K562 (cell line): ENCODE measurements around the gene C11orf86. TPM values are rescaled to one million over a fixed set of nuclear protein-coding genes. Genes with fewer than 3 reads are reported as not detected.

Experiments used
- ATAC-seq: fragments of 200-7000 bp; cut with Tn5 transposase; 3 replicates; pipeline ENCODE4 v1.9.1; 2020; ENCODE audit warnings: moderate library complexity
- BruUV-seq: library from RNA; stranded (reverse); fragments of 400-500 nt; replicated peaks from 2 replicates; lab custom pipeline; 2021; lab: Mats Ljungman, UMichigan
- CTCF ChIA-PET: fragments of 300-600 bp; formaldehyde crosslinking; extraction: SDS; loops from one replicate; lab custom pipeline; 2021; ENCODE audit warnings: low intra/inter-chr PET ratio; lab: Yijun Ruan, JAX
- POLR2A ChIA-PET: fragments of 300-600, 350-650 bp; sonication (Branson Sonifier 250); formaldehyde crosslinking; extraction: SDS; loops from one replicate; lab custom pipeline; 2021; ENCODE audit warnings: antibody characterized with exemption, inconsistent platforms; lab: Yijun Ruan, JAX
- DNase-seq, 4 experiments: peaks; one replicate each; pipeline versions ENCODE4 v3.0.0 to v3.0.0-alpha.2; 2011 to 2018; ENCODE audit warnings: low spot score in 3 of 4, mixed read lengths in 3 of 4; ENCODE audit errors: extremely low read depth in 1 of 4
- FAIRE-seq: peaks from 2 replicates; lab custom pipeline; 2011; peaks lifted over from hg19 to GRCh38; lab: Jason Lieb, UNC
- H2AFZ ChIP-seq: 2 replicates; pipeline ENCODE4 v1.6.0; 2011; ENCODE audit warnings: low read depth, low read length, control low read depth, inconsistent platforms
- H3K27ac ChIP-seq: fragments of 200-600 bp; 3 replicates; pipeline ENCODE4 v1.8.0; 2011; ENCODE audit warnings: low read depth, mild to moderate bottlenecking, control low read depth, inconsistent platforms, low read length, moderate library complexity, mixed read lengths; ENCODE audit errors: extremely low read depth
- H3K27me3 ChIP-seq, 2 experiments: fragments of 300-600 bp in 1 of 2; 2 replicates in 1 of 2; 3 replicates in 1 of 2; pipeline versions ENCODE4 v1.6.0 to v1.8.0; 2011; ENCODE audit warnings: inconsistent platforms in 2 of 2, low read length in 2 of 2, mild to moderate bottlenecking in 1 of 2, mixed read lengths in 1 of 2, moderate library complexity in 1 of 2; ENCODE audit not compliant: control insufficient read depth in 2 of 2, insufficient read depth in 2 of 2
- H3K36me3 ChIP-seq: fragments of 300-600 bp; 3 replicates; pipeline ENCODE4 v1.8.0; 2011; ENCODE audit warnings: mild to moderate bottlenecking, low read length, inconsistent platforms; ENCODE audit not compliant: control insufficient read depth, insufficient read depth
- H3K4me1 ChIP-seq, 2 experiments: fragments of 200-600 bp in 1 of 2; replicated peaks in 1 of 2; 2 replicates in 1 of 2; 3 replicates in 1 of 2; pipeline versions ENCODE4 v1.5.1 to v1.8.0; 2011; ENCODE audit warnings: inconsistent platforms in 2 of 2, low read length in 2 of 2, mild to moderate bottlenecking in 1 of 2, mixed read lengths in 1 of 2, moderate library complexity in 1 of 2; ENCODE audit not compliant: control insufficient read depth in 2 of 2, insufficient read depth in 2 of 2
- H3K4me2 ChIP-seq: 2 replicates; pipeline ENCODE4 v1.6.1; 2011; ENCODE audit warnings: low read length, control low read depth, inconsistent platforms, mixed read lengths; ENCODE audit not compliant: insufficient read depth
- H3K4me3 ChIP-seq: fragments of 200-600 bp; sonication (generic), shearing (Covaris generic); 2 replicates; pipeline ENCODE4 v1.5.1; 2016; ENCODE audit warnings: control low read depth, inconsistent platforms
- H3K79me2 ChIP-seq: fragments of 200-600 bp; 3 replicates; pipeline ENCODE4 v1.8.0; 2011; ENCODE audit warnings: low read length, inconsistent platforms; ENCODE audit not compliant: control insufficient read depth, insufficient read depth
- H3K9ac ChIP-seq, 2 experiments: 2 replicates each; pipeline versions ENCODE4 v1.6.0 to v1.6.1; 2011; ENCODE audit warnings: low read depth in 2 of 2, low read length in 2 of 2, control low read depth in 1 of 2, inconsistent platforms in 1 of 2, mild to moderate bottlenecking in 1 of 2, mixed read lengths in 1 of 2; ENCODE audit not compliant: insufficient read depth in 1 of 2
- H3K9me1 ChIP-seq: one replicate; pipeline ENCODE4 v1.6.0; 2011; ENCODE audit warnings: inconsistent platforms, mild to moderate bottlenecking, low read length, moderate library complexity; ENCODE audit not compliant: control insufficient read depth, insufficient read depth
- H3K9me3 ChIP-seq: replicated peaks from 2 replicates; pipeline ENCODE4 v1.5.1; 2011; ENCODE audit warnings: low read depth, low read length, inconsistent platforms; ENCODE audit not compliant: control insufficient read depth, insufficient read depth
- H4K20me1 ChIP-seq: replicated peaks from 2 replicates; pipeline ENCODE4 v1.6.1; 2011; ENCODE audit warnings: low read length, inconsistent platforms, mixed read lengths; ENCODE audit not compliant: control insufficient read depth, insufficient read depth
- ETS1 ChIP-seq: conservative IDR thresholded peaks from 2 replicates; pipeline ENCODE4 v1.6.1; 2011; ENCODE audit warnings: low read depth, mild to moderate bottlenecking, low read length; ENCODE audit not compliant: control insufficient read depth
- KDM1A ChIP-seq, 2 experiments: fragments of 450-650 bp; IDR thresholded peaks; 2 replicates each; pipeline ENCODE4 v1.6.1; 2016; ENCODE audit warnings: mild to moderate bottlenecking in 2 of 2
- YY1 ChIP-seq, 3 experiments: IDR thresholded peaks; 2 replicates each; pipeline ENCODE4 v1.6.1; 2011; ENCODE audit warnings: low read length in 2 of 3, mild to moderate bottlenecking in 2 of 3, moderate library complexity in 2 of 3, borderline replicate concordance in 1 of 3, control low read depth in 1 of 3, low read depth in 1 of 3; ENCODE audit not compliant: insufficient read depth in 3 of 3, insufficient replicate concordance in 2 of 3, control insufficient read depth in 1 of 3, insufficient read length in 1 of 3; ENCODE audit errors: extremely low read depth in 1 of 3
- WGBS: fragments of 100-300 bp; shearing (Covaris generic); methylation state at CpG from one replicate; pipeline ENCODE4 v1.1.6; 2016; ENCODE audit warnings: low coverage, mixed read lengths; ENCODE audit not compliant: insufficient coverage; ENCODE audit errors: missing lambda C conversion rate; 5-methylcytosine and 5-hydroxymethylcytosine counted together
- in situ Hi-C: fragments of 300-500 bp; cut with MboI; formaldehyde crosslinking; loops from 4 replicates; pipeline ENCODE4 v1.15.0; 2018; ENCODE audit warnings: inconsistent platforms, mixed read lengths
- intact Hi-C: fragments of 100-400 bp; cut with micrococcal nuclease; formaldehyde crosslinking; loops from 2 replicates; pipeline ENCODE4 v1.14.2; 2022
- polyA plus RNA-seq, 8 experiments: library from polyadenylated mRNA; depleted of rRNA in 4 of 8; stranded (reverse) in 5 of 8; unstranded in 3 of 8; fragments of >200 nt; fragmentation: Nextera tagmentation in 2 of 8; fragmentation: Illumina TruSeq in 1 of 8; extraction: Ambion mirVana in 2 of 8; extraction: Trizol in 1 of 8; gene quantifications; 2 replicates each; pipeline versions ENCODE4 v1.2.1 to v1.2.3, GENCODE V29; 2011 to 2014; ENCODE audit warnings: inconsistent platforms in 1 of 8, missing spikeins in 1 of 8
- total RNA-seq, 7 experiments: library from RNA; depleted of rRNA in 6 of 7; stranded (reverse); fragments of >200 nt in 6 of 7; fragmentation: Illumina TruSeq in 2 of 7; extraction: Trizol in 2 of 7; gene quantifications; 2 replicates each; pipeline versions ENCODE4 v1.2.1 to v1.2.3, GENCODE V29; 2011 to 2021; ENCODE audit warnings: low replicate concordance in 1 of 7

C11orf86 gene
- total and polyA plus RNA-seq, 9 of the 15 experiments (the other 6 are each of a cell fraction or from before 2014, with no cell fraction given) = not detected

DNA sequence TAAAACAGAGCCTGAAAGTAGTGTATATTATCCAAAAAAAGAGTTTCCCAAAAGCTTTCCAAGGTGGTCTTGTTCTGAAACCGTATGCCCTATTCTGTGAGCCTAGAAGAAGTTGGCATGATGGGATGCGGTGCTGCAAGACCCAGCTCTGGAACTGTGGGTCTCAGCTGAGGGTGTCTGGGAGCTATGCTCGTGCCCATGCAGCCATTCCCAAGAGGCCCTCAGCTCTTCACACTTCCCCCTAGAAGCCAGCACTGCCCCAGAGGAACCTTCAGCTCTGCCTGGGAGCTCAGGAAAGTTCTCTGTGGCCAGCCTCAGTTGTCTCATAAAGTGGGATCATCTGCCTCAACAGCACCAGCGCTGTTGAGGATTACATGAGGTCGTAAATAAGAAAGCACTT, 41.4 kb downstream of the C11orf86 start (continued):
- TF ChIP-seq ETS1 (no peak), YY1 (IDR thresholded peaks at IDR 0.05; ENCODE audit: borderline replicate concordance in 1 of 3, control insufficient read depth in 1 of 3, extremely low read depth in 1 of 3, insufficient read depth in 3 of 3, insufficient read length in 1 of 3, insufficient replicate concordance in 2 of 3, low read depth in 1 of 3, low read length in 2 of 3) (no peak)

- H3K27me3 ChIP-seq = peaks cover 4 to 8% of the 10 kb centered on the region in 2 experiments; a peak in 1 of 5 replicates
- H3K4me2 ChIP-seq = no peak overlapping the region
- H3K9me3 ChIP-seq = no peaks in the 10 kb centered on the region
- peak overlapping the region; percentile 31; the same call in 1 of the 2 replicates for H2AFZ ChIP-seq
- no peaks in the 10 kb centered on the region for H3K79me2 ChIP-seq
- no peak for DNase-seq
- no peak for TF ChIP-seq KDM1A (IDR thresholded peaks at IDR 0.05)
- TF ChIP-seq, all 486 proteins: peak for 0
- Histone ChIP-seq H3K4me1 (peaks cover 0 to 18% of the 10 kb centered on the region in 2 experiments; a peak in 2 of 5 replicates), H3K4me3 (no peak overlapping the region), H3K27ac (no peak overlapping the region), H3K9me1 (no peaks in the 10 kb centered on the region), H3K36me3 (no peaks in the 10 kb centered on the region), H4K20me1 (no peaks in the 10 kb centered on the region), H3K9ac (no peak overlapping the region)
- CTCF ChIA-PET = no interaction called here
- 43% methylated on average over 6 of the region's 6 CpGs for WGBS
- no TSS peak for BruUV-seq
- POLR2A ChIA-PET = no interaction called here
- in situ Hi-C loops (no loop called here), intact Hi-C loops (no loop called here)
- ATAC-seq (no peak), FAIRE-seq (no peak)
Observed at GRCh38 chr11:67020949-67021348, 45.8 kb downstream of the C11orf86 start.
